A549 (cell line): ENCODE results near the gene BID.

Experiments
- EHMT2 ChIP-seq: fragments of 200-600 bp; sonication (generic); IDR thresholded peaks from 2 replicates; pipeline ENCODE4 v1.6.1; 2016; ENCODE audit warnings: antibody characterized with exemption, low read depth, mild to moderate bottlenecking, moderate library complexity
- JUNB ChIP-seq: fragments of >200 bp; sonication (Bioruptor Twin); formaldehyde crosslinking; IDR thresholded peaks from 2 replicates; pipeline ENCODE4 v1.6.1; 2016
- POLR2A ChIP-seq: IDR thresholded peaks from 2 replicates; pipeline ENCODE4 v1.6.1; 2012; ENCODE audit warnings: mild to moderate bottlenecking, low read length

GRCh38 chr22:17692841-17693240, 81.4 kb downstream of the BID start:
- TF ChIP-seq POLR2A = no peak
- no peak for TF ChIP-seq EHMT2
- TF ChIP-seq JUNB = no peak
